ENCODE measurements around the gene GADD45B.

DNA sequence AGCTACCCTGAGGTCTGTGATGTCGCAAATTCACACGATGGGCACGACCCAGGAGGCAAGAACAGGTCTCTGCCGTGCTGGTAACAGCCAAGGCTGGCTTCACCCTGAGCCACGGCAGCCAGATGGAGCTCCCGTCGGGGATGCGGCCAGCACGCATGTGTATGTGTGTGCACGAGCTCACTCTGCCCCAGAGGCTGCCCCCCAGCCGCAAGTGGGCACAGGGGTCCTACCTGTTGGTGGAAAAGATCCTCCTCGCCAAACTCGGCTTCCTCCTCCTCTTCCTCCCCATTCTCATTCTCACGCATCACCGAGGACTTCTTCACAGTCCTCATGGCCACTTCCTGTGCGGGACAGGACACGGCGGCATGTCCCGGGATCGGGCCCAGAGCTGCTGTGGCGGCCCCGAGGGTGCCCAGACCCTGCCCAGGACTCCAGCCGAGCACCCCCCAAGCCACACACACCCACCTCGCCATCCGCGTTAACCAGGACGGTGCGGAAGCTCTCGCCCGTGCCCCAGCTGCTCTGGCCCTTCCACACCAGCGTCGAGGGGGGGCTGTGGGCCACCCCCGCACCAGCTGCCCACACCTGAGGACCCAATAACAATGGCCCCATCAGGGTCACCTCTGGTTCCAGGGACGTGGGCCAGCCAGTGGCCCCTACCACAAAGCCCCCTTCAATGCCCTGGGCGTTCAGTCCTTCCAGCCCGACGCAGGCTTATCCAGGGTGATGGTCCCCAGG, 44.4 kb upstream of the GADD45B start:
- no peak for TF ChIP-seq SMC3 (conservative IDR thresholded peaks at IDR 0.05; ENCODE audit: poor library complexity)
- TF ChIP-seq, protein P1, sequence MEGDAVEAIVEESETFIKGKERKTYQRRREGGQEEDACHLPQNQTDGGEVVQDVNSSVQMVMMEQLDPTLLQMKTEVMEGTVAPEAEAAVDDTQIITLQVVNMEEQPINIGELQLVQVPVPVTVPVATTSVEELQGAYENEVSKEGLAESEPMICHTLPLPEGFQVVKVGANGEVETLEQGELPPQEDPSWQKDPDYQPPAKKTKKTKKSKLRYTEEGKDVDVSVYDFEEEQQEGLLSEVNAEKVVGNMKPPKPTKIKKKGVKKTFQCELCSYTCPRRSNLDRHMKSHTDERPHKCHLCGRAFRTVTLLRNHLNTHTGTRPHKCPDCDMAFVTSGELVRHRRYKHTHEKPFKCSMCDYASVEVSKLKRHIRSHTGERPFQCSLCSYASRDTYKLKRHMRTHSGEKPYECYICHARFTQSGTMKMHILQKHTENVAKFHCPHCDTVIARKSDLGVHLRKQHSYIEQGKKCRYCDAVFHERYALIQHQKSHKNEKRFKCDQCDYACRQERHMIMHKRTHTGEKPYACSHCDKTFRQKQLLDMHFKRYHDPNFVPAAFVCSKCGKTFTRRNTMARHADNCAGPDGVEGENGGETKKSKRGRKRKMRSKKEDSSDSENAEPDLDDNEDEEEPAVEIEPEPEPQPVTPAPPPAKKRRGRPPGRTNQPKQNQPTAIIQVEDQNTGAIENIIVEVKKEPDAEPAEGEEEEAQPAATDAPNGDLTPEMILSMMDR (IDR thresholded peaks at IDR 0.05; ENCODE audit: poor library complexity, severe bottlenecking) = no peak
- TF ChIP-seq, protein P2, sequence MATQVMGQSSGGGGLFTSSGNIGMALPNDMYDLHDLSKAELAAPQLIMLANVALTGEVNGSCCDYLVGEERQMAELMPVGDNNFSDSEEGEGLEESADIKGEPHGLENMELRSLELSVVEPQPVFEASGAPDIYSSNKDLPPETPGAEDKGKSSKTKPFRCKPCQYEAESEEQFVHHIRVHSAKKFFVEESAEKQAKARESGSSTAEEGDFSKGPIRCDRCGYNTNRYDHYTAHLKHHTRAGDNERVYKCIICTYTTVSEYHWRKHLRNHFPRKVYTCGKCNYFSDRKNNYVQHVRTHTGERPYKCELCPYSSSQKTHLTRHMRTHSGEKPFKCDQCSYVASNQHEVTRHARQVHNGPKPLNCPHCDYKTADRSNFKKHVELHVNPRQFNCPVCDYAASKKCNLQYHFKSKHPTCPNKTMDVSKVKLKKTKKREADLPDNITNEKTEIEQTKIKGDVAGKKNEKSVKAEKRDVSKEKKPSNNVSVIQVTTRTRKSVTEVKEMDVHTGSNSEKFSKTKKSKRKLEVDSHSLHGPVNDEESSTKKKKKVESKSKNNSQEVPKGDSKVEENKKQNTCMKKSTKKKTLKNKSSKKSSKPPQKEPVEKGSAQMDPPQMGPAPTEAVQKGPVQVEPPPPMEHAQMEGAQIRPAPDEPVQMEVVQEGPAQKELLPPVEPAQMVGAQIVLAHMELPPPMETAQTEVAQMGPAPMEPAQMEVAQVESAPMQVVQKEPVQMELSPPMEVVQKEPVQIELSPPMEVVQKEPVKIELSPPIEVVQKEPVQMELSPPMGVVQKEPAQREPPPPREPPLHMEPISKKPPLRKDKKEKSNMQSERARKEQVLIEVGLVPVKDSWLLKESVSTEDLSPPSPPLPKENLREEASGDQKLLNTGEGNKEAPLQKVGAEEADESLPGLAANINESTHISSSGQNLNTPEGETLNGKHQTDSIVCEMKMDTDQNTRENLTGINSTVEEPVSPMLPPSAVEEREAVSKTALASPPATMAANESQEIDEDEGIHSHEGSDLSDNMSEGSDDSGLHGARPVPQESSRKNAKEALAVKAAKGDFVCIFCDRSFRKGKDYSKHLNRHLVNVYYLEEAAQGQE (IDR thresholded peaks at IDR 0.05; ENCODE audit: borderline replicate concordance) = no peak
- no peak for TF ChIP-seq EZH2 (IDR thresholded peaks at IDR 0.05; ENCODE audit: borderline replicate concordance, insufficient read depth, low read length, poor library complexity, severe bottlenecking)
- TF ChIP-seq TAF1 (IDR thresholded peaks at IDR 0.05; ENCODE audit: low read depth) = no peak

Measured in neural cell (in vitro differentiated cells).